Spleen (tissue), 7 donors: ENCODE results near the gene RPS4Y2.

Source experiments
- POLR2A ChIP-seq, 3 donors: fragments of 450-650 bp; IDR thresholded peaks; one replicate each; pipeline ENCODE4 v1.5.1; 2017; ENCODE audit warnings: antibody characterized with exemption in 3 of 3, mild to moderate bottlenecking in 1 of 3
- POLR2AphosphoS5 ChIP-seq, 3 donors: sonication (generic); formaldehyde crosslinking; IDR thresholded peaks; one replicate each; pipeline ENCODE4 v1.5.1; 2017; ENCODE audit warnings: antibody characterized with exemption in 3 of 3
- TF ChIP-seq, protein P1 (sequence below), 11 experiments: fragments of 200-600 bp in 7 of 11; fragments of 450-650 bp in 4 of 11; sonication (generic) in 4 of 11; IDR thresholded peaks in 8 of 11; conservative IDR thresholded peaks in 3 of 11; 1 replicate in 7 of 11; 2 replicates in 4 of 11; pipeline versions ENCODE4 v1.4.0 to v1.8.0; 2016 to 2021; ENCODE audit warnings: antibody characterized with exemption in 11 of 11, inconsistent platforms in 4 of 11, mild to moderate bottlenecking in 1 of 11
- donor health status: DM: no; HTN: no; CAD: no; lungs with moderate emphysema.
- donor health status: DM: no; HTN: no; CAD: no.
- donor health status: DM: no; HTN: no; CAD: no.

DNA sequence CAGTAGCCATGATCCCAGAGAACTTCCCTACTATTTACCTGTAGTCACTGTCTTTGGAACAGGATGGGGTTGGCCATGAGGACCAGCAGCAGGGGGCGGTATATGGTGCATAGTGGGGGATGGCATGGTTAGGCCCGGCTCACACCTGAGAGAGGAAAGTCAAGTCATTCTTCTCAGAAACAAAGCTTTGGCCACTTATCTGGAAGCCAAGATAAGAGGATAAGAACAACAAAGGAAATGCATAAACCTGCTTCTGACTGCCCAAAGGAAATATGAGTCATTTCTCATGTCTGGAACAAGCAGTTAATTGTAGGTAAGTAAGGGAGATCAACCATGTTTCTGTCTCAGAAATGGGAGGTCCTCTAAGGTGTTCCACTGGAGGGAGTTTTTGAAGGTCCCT is 10.8 kb upstream of the RPS4Y2 start:
- TF ChIP-seq, protein P1, sequence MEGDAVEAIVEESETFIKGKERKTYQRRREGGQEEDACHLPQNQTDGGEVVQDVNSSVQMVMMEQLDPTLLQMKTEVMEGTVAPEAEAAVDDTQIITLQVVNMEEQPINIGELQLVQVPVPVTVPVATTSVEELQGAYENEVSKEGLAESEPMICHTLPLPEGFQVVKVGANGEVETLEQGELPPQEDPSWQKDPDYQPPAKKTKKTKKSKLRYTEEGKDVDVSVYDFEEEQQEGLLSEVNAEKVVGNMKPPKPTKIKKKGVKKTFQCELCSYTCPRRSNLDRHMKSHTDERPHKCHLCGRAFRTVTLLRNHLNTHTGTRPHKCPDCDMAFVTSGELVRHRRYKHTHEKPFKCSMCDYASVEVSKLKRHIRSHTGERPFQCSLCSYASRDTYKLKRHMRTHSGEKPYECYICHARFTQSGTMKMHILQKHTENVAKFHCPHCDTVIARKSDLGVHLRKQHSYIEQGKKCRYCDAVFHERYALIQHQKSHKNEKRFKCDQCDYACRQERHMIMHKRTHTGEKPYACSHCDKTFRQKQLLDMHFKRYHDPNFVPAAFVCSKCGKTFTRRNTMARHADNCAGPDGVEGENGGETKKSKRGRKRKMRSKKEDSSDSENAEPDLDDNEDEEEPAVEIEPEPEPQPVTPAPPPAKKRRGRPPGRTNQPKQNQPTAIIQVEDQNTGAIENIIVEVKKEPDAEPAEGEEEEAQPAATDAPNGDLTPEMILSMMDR (IDR thresholded peaks at IDR 0.05 in 8 of 11, conservative IDR thresholded peaks at IDR 0.05 in 3 of 11), result no peak
- TF ChIP-seq POLR2AphosphoS5 (IDR thresholded peaks at IDR 0.05), result no peak
- no peak for TF ChIP-seq POLR2A (IDR thresholded peaks at IDR 0.05)
